ENCODE measurements around the gene PIP5K1C. TPM values are rescaled to one million over a fixed set of nuclear protein-coding genes. Genes with fewer than 3 reads are reported as not detected.

PIP5K1C gene
- total and polyA plus RNA-seq, 9 of the 15 experiments (the other 6 are each of a cell fraction or from before 2014, with no cell fraction given), result 0.38 to 22.1 (median 4.1) TPM

GRCh38 chr19:3670796-3671679, 29.2 kb downstream of the PIP5K1C start (continued):
- TF ChIP-seq TOE1 (IDR thresholded peaks at IDR 0.05; ENCODE audit: borderline replicate concordance), result no peak
- TF ChIP-seq TOE1 (CRISPR knock-in tag; IDR thresholded peaks at IDR 0.05; ENCODE audit: borderline replicate concordance, low read depth), result no peak
- peak; percentile 96 for TF ChIP-seq ZNF316 (IDR thresholded peaks at IDR 0.05)
- TF ChIP-seq L3MBTL2 (IDR thresholded peaks at IDR 0.05), result peak; percentile 27; the same call in 1 of the 2 replicates
- peak in 1 of 3 experiments; percentile 90; a peak in 2 of 6 replicates for TF ChIP-seq ZBTB11 (CRISPR knock-in tag; IDR thresholded peaks at IDR 0.05)
- no peak for TF ChIP-seq CHD7 (IDR thresholded peaks at IDR 0.05; ENCODE audit: low read depth, low read length)
- TF ChIP-seq FOXJ2 (tag; IDR thresholded peaks at IDR 0.05), result no peak
- TF ChIP-seq ADNP (tag; IDR thresholded peaks at IDR 0.05), result no peak
- no peak for TF ChIP-seq SOX6 (IDR thresholded peaks at IDR 0.05)
- no peak for TF ChIP-seq CGGBP1 (CRISPR knock-in tag; IDR thresholded peaks at IDR 0.05)
- no peak for TF ChIP-seq CEBPB (tag; IDR thresholded peaks at IDR 0.05)
- TF ChIP-seq XRCC5 (IDR thresholded peaks at IDR 0.05; ENCODE audit: low read depth, low read length), result no peak
